Activated CD8-positive, alpha-beta memory T cell treated with anti-CD3 and anti-CD28 coated beads for 24 hours (primary cell): ENCODE data around the gene LDB2.

ENCODE experiments used
- DNase-seq: peaks from one replicate; pipeline ENCODE4 v3.0.0-alpha.2; 2020

LDB2 gene

DNA sequence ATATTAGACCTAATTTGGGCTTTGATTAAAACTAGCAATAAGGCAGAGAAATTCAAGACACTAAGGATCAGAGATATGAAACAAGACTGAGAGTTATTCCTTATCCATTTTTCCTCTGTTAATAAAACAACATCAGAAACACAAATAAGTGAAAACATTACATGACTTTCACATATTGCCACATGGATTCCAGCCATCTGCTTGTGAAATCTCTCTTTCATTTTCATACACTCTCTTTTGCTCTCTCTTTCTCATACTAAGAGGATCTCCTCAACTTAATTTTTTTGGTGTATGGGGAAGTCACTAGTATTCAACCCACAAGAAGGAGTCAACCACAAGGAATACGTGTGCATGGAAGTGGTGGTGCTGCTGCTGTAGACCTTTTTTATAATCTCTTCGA lies 183.0 kb downstream of the LDB2 start:
- no peak for DNase-seq

DNA sequence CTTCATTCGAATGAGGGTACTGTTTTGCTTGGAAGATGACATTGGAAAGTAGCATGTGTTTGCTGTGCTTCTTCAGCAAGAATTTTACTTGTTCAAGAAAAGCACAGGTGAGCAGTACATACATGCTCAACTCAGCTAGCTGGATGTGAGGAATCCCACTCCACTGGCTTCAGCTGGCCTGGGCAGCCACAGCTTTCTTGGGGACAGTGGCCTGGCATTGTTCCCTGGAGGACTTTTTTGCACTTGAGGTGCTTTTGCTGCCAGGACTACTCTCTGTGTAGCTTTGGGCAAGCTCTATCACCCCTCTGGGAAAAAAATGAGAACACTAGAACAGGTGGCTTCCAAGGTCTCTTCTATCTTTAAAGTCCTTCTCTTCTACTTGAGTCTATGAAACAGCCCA lies 184.3 kb downstream of the LDB2 start:
- DNase-seq = no peak

DNA sequence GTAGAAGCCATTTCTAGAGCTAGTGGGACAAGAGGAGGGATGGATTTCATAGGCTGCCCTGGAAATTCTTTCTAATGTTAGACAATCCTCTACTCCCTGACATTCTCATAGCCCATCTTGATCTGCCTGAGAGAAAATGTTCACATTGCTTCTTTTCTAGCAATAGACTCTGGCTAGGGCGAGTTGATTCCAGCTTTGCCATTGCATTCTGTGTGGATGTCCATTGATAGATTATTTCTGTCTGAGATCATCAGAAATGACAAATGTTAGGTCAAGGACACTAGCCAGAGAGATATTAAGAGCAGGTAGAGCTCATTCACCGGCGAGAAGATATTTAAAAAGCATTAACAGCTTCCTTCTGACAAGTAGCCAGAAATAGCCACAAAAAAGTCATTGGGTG lies 184.7 kb downstream of the LDB2 start:
- no peak for DNase-seq

DNA sequence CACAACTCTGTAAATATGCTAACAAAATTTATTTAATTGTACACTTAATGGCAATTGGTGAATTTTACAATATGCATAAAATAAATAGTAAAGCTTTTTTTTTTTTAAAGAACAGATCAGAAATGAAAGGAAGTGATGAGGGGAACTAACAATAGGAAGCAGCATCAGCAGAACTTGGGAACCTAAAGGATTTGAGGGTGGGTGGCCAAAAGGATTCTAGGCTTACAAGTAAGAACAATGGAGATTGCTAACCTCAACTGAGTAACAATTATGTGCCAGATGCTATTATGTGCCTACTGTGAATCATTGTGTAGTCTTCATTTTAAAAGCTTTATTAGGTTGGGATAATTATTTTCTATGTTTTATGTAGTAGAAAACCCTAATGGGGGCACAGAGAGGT lies 185.2 kb downstream of the LDB2 start:
- DNase-seq = no peak

DNA sequence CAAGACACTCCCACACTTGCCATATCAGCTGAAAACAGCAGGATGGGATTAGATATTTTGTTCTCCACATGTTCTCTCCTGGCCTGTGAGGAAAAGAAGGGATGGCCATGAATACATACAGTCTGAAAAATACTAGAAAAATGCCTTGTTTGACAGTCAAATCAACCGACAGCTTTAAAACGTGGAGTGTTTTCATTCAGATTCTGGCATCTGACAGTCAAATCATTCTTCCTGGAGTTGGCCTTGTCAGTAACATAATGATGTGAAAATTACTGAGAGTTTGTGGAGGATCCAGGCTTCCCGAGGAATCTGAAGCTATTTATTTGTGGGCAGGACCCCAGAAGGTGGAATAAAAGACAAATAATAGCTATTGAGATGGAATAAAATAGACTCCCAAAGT lies 188.2 kb downstream of the LDB2 start:
- DNase-seq = no peak

DNA sequence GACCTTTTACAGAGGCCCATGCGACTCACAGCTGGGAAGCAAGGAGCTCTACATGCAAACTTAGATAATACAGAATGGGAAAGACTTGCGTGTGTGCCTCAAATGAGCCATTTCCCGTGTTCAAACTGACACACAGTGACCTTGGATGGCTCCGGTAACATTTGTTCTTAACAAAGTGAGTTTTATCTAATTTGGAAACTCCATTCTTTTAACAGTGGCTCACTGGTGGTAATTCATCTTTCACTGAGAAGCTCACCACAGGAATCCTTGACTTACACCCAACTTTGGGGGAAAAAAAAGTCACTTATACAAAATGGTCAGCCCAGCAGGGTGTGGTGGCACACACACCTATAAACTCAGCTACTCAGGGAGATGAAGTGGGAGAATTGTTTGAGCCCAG lies 190.6 kb downstream of the LDB2 start:
- no peak for DNase-seq

DNA sequence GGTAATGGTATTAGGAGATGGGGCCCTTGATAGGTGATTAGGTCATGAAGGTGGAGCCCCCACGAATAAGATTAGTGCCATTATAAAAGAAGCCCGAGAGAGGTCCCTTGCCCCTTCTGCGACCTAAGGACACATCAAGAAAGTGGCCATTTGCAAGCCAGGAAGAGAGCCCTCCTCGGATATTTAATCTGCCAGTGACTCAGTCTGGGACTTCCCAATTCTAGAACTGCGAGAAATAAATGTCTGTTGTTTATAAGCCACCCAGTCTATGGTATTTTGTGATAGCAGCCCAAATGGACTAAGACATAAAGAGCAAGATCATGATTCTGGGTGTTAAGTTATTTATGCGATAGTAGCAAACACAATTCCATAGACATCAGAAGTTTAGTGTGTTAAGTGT lies 192.2 kb downstream of the LDB2 start:
- DNase-seq = no peak

DNA sequence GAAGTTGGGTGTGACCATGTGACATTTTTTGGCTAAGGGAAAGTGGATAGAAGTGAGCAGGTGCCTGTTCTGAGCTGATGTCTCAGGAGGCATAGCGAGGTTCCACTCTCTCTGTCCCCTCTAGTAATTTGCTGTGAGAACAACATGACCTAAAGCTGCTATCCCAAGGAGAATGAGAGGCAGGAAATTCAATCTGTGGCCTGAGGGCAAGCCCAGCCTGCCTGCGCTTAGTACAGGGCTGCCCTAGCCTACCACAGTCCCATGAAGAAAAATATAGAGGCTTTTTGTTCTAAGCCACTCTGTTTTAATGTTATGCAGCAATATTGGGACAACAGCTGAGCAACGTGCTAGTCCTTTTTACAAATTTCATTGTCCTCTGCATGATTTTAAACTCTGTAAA lies 193.1 kb downstream of the LDB2 start:
- DNase-seq = no peak

DNA sequence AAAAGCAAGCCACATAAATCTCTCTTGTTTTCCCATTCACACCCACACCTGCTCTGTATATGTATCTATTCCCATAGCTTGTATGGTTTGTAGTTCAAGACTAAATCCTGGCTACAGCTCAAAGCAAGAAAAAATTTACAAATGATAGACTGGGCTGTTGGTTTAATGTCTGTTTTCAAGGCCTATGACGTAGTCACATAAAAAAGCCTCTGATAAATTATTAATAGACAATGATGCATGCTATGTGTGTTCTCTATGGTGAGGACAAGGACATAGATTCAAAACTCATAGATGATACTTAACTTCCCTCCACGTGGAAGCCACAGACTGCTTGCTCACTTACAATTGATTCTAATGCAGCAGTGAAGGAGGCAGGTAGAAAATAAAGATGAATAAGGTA lies 194.0 kb downstream of the LDB2 start:
- DNase-seq = no peak

DNA sequence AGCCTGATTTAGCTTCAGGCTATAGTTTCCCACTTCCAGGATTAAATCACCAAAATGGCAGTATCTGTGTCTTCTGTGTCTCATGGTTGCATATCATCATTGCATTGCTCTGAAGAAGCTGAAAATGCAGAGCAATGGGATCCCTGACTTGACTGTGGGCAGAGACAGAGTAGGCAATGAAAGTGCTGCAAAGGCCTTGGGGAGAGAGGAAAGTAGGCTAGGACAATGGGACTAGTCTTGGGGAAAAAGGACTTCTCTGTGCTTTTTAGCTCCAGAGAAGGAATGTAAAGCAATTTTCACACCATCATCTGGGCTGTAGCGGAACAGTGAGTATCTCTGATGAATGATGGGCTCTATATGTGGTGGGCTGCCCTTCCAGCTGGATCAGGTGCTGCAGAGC lies 202.5 kb downstream of the LDB2 start:
- DNase-seq = no peak

DNA sequence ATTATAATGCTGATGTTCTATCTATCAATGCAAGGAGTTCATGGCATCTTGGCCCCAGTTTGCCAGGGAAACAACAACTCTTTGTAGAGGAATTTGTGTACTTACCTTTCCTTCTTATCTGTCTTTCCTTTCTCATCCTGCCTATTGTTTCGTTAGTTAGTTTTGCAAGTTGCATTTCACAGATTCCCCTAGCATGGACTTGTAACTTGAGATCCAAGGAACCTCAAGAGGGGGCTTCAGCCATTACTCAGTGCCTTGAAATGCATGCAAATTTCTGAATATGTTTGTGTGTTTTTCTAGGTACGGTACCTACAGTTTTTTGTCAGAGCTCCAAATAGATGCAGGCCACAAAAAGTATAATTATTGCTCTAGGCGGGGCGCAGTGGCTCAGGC lies 203.6 kb downstream of the LDB2 start:
- DNase-seq = no peak

DNA sequence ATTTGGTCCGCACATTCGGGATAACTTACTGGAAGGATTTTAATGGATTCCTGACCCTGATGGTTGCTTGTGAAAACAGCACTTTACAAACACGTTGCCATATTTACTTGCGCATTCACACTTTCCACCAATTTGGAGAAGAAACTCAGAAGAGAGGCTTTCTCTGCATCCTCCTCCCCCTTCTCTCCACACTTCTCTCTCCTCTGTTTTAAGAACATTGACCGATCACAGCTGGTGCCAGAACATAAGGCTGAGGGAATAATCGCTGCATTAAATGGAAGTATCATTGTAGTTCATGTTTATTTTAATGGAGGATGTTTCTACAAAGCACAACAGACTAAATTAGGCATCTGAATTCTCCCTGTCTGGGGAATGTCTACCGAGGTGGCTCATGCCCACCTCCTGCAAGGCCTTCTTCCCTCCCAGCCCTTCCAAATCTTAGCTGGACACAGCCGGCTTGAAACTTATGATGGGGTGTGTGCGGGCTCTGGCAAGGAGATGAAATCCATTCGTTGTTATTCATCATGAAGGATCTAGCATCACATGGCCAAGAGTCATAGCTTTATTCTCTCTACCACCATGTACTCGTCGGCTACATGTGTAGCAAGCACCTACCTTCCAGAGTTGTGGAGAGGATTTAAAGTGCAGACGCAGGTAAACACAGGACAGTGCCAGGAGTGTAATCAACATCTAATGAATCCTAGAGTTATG lies 204.1 kb downstream of the LDB2 start:
- no peak for DNase-seq

DNA sequence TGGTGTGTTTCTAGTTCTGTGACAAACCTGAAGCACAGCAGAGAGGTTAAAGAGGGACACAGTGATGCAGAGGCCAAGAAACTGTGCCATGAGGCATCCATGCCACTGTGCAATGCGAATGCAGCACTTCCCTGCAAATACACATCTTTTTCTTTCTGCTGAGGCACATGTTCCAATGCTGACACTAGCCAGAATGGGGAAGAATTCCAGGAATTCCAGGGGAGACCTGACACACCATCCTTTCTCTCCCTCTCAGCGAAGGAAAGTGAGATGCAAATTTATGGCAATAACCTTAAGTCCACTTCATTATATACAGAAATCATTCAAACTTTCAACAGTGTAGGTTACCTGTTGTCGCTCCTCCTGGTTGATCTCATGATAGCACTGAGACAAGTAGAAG lies 204.8 kb downstream of the LDB2 start:
- no peak for DNase-seq

DNA sequence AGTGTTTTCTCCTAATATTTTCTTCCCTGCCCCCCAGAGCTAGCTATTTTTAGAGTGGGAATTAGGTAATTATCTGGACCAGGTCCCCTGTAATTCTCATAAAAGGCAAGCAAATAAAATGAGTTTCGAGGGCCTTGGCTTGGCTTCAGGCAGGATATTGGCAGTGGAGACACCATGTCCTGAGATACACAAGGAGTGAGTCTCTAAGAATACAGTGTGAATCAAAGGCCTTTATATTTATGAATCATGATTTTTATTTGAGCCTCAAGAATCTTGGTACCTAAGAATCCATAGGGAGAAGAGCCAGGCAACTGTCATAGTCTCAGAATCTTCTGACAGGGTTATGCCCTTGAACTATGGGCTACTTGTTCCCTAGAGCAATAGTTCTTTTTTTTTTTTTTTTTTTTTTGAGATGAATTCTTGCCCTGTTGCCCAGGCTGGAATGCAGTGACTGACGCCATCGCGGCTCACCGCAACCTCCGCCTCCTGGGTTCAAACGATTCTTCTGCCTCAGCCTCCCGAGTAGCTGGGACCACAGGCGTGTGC lies 205.4 kb downstream of the LDB2 start:
- DNase-seq = no peak

DNA sequence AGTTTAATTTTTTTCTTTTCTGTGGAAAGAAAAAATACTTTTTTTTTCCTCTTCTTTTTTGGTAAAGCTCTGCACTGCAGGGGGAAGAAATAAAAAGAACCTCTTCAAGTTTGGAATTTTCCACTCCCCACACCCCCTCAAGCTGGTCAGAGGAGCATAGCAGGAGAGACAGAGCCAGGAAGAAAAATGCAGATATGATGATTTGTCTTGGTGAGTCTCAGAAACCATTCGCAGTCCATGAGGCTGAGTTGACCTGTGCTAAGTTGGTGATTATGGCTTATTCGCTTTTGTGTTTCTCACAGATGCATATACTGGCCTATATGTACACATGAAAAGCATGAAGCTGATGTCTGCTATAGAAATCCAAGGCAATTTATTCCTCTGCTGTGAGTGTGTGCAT lies 205.9 kb downstream of the LDB2 start:
- DNase-seq = no peak

DNA sequence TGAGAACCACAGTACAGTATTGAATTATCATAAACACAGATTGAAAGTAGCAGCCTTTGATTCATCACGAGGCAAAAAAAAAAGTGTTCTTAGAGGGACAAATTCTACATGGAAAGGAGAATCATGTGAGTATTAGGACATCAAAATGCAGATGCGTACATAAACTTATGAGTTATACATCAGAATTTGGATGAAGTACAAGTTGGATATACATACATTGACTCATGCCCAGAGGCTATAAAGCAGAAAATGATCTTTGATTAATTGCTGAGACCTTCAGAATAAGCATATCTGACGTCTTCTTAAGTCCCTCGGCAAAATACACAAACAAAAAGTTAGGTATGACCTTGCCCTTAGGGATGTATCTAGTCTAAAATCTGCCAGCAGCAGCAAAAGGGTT lies 206.4 kb downstream of the LDB2 start:
- DNase-seq = no peak

DNA sequence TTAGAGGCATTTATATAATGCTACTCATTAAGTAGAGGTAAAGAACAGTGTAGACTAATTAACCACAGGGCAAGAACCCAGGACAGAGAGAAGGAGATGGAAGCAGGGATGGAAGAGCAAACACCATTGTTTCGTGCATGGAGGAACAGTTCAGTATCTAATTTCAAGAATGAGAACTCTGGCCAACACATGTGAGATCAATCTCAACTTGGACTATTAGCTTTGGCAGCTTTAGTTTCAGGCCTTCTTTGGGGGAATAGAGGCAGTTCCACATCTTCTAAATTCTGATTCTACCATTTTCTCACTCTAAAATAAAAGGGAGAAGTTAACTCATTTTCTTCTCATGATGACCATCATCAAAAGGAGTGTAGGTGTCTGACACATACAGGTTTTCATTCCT lies 207.0 kb downstream of the LDB2 start:
- no peak for DNase-seq

DNA sequence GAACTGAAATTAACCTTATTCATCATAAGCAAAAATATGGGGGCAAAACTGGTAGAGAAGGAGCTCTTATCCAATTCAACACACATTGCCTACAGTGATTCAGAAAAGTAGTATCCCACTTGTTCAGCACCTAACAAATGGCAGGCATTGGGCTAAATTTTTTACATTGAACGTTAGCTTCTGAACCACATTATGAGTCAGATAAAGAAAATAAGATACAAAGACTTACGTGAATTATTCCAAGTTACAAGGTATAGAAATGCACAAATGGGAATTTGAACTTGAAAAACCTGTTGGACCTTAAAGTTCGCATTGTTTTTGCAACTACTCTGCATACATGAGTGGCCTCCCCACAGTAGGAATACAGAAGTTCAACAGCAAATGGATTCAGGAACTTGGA lies 210.6 kb downstream of the LDB2 start:
- no peak for DNase-seq

DNA sequence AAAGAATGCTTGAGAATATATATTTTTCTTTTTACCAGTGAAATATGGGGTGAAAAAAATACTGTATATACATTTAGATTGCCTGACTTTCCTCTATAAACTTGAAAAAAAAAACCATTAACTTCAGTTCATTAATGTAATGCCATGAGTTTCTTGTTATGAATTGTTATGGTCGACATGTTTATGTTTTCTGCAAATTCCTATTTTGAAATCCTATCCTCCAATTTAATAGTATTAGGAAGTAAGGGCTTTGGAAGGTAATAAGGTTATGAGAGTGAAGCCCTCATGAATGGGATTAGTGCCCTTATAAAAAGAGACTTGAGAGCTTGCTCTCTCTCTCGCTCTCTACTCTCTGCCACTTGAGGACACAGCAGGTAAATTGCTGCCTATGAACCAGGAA lies 211.4 kb downstream of the LDB2 start:
- DNase-seq = no peak

DNA sequence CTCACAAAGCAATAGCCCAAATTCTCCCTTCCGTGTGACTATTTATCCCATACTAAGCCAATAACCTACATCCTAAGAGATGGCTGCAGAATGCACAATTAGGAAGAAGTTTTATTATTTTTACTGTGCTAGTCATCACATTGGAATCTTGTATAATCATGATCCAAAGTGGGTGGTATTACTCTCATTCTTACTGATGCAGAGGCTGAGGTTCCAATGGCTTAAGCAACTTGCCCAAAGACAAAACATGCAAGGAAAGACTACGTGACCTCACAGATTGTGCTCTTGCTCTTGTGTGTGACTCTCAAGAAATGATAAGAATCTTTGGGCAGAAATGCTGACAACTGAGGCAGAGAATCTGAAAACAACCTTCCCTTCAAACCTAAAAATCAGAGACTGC lies 212.2 kb downstream of the LDB2 start:
- no peak for DNase-seq

DNA sequence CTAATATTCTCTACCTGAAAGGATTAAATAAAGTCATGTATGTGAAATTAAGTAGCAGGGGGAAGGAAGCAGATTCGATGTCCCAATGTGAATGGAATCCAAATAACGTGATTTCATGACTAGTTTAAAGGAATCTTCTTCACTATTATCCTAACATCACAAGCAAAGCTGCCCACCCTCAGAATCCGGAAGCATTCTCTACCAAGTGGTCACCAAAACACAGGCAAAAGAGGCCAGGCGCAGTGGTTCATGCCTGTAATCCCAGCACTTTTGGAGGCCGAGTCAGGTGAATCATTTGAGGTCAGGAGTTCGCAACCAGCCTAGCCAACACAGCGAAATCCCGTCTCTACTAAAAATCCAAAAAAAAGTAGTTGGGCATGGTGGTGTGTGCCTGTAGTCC lies 212.9 kb downstream of the LDB2 start:
- no peak for DNase-seq

DNA sequence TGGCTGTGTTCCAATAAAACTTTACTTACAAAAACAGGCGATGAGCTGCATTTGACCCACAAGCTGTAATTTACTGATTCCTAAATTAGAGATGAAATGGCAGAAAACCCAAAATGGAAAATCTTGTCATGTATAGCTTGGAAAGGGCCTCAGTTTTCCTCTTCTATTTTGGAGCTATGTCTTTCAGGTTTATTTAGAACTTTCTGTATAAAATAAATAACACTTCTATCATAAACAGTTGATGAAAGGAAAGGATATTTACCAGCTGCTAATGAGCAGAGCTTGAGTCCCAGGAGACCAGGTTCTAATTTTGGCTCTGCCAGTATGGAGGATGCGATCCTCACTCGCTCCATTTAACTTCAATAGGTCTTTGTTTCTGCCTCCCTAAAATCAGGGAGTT lies 213.5 kb downstream of the LDB2 start:
- DNase-seq = no peak

DNA sequence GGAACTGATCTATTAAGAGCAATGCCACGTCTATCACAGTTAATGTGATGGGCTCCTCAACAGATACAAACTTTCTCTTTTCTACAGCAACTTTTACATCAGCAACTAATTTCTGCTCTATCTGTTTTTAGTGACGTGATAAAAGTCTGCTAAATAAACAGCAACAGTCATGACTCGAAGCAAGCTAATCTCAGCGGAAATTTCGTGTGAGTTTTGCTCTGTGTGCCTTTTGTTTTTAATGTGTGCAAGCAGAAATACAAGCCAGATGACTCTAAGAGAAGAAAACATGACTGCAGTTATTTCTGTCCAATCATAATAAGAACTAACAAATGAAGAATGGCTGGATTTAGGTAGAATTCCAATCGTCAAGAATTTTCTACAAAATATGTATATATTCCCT lies 214.3 kb downstream of the LDB2 start:
- no peak for DNase-seq

DNA sequence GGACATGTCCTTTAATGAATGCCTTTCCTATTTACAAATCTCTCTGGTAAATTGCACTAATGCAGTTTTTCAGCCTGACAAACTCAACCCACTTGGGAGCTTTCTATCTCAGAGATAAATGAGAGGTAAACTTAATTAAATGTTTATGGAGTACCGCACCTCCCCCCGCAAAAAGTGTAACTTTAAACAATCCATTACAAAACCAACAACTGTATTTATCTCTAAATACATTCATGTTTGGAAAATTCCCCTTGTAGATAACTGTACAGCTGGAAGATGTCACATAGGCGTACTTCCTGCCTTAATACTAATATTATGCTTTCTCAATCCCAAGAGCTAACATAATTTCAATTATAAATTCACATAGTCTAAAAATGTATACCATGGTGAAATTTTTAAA lies 215.5 kb downstream of the LDB2 start:
- no peak for DNase-seq
